ENCODE data around the gene MAP4K2.

The MAP4K2 gene

GRCh38 chr11:64755681-64756361, 47.2 kb downstream of the MAP4K2 start:
- DNase-seq (ENCODE audit: low read depth in 4 of 4, low spot score in 1 of 4), result no peak

- DNase-seq (ENCODE audit: low read depth in 4 of 4, low spot score in 1 of 4), result no peak
These were observed 47.9 kb downstream of the MAP4K2 start for GRCh38 chr11:64754919-64755662.

GRCh38 chr11:64754124-64754918, 48.7 kb downstream of the MAP4K2 start:
- DNase-seq (ENCODE audit: low read depth in 4 of 4, low spot score in 1 of 4), result no peak

- DNase-seq (ENCODE audit: low read depth in 4 of 4, low spot score in 1 of 4), result no peak
These were observed 49.5 kb downstream of the MAP4K2 start for GRCh38 chr11:64753380-64754123.

- no peak for DNase-seq (ENCODE audit: low read depth in 4 of 4, low spot score in 1 of 4)
These were observed 50.0 kb downstream of the MAP4K2 start for GRCh38 chr11:64753019-64753379.

- no peak for DNase-seq (ENCODE audit: low read depth in 4 of 4, low spot score in 1 of 4)
These were observed 50.6 kb downstream of the MAP4K2 start for GRCh38 chr11:64752175-64752970.

GRCh38 chr11:64751580-64751979, 51.4 kb downstream of the MAP4K2 start:
- DNase-seq (ENCODE audit: low read depth in 4 of 4, low spot score in 1 of 4), result no peak

GRCh38 chr11:64751136-64751535, 51.9 kb downstream of the MAP4K2 start:
- DNase-seq (ENCODE audit: low read depth in 4 of 4, low spot score in 1 of 4), result no peak

GRCh38 chr11:64750361-64751054, 52.5 kb downstream of the MAP4K2 start:
- no peak for DNase-seq (ENCODE audit: low read depth in 4 of 4, low spot score in 1 of 4)

GRCh38 chr11:64747961-64748665, 54.9 kb downstream of the MAP4K2 start:
- DNase-seq (ENCODE audit: low read depth in 4 of 4, low spot score in 1 of 4), result no peak

- DNase-seq (ENCODE audit: low read depth in 4 of 4, low spot score in 1 of 4), result no peak
These were observed 56.5 kb downstream of the MAP4K2 start for GRCh38 chr11:64746486-64746885.

- no peak for DNase-seq (ENCODE audit: low read depth in 4 of 4, low spot score in 1 of 4)
These were observed 57.3 kb downstream of the MAP4K2 start for GRCh38 chr11:64745521-64746328.

GRCh38 chr11:64745189-64745520, 57.9 kb downstream of the MAP4K2 start:
- no peak for DNase-seq (ENCODE audit: low read depth in 4 of 4, low spot score in 1 of 4)

- DNase-seq (ENCODE audit: low read depth in 4 of 4, low spot score in 1 of 4), result no peak
These were observed 58.3 kb downstream of the MAP4K2 start for GRCh38 chr11:64744544-64745188.

- DNase-seq (ENCODE audit: low read depth in 4 of 4, low spot score in 1 of 4), result peak; percentile 55 to 75 (median 57)
These were observed 59.1 kb downstream of the MAP4K2 start, which contains the start of gene RASGRP2 for GRCh38 chr11:64743591-64744543. Gene RASGRP2 (minus strand): TSS chr11:64744142. CDS start chr11:64742866, 1,276 bp downstream.

GRCh38 chr11:64742889-64743590, 60.0 kb downstream of the MAP4K2 start:
- peak; percentile 54 to 65 (median 60) for DNase-seq (ENCODE audit: low read depth in 4 of 4, low spot score in 1 of 4)

Data from stimulated activated CD4-positive, alpha-beta T cell treated with anti-CD3 and anti-CD28 coated beads, Interleukin-1b, Interleukin-23, amount 100 ng/mL, for 24 hours (primary cell).